T47D (cell line): Measurements from ENCODE around the gene HEPN1.

Source experiments
- DNase-seq, 2 experiments: peaks; one replicate each; pipeline versions ENCODE4 v3.0.0 to v3.0.0-alpha.2; 2011 to 2012; ENCODE audit warnings: low read depth in 1 of 2, low spot score in 1 of 2
- JUND ChIP-seq: IDR thresholded peaks from 2 replicates; pipeline ENCODE4 v1.6.1; 2012; ENCODE audit warnings: low read depth
- in situ Hi-C: cut with HindIII; loops from 2 replicates; pipeline ENCODE4 v1.10.0; 2016; ENCODE audit warnings: low sequenced_read_pairs, low pct_unique_long_range_greater_than_20kb

Gene HEPN1

GRCh38 chr11:124918950-124919349 is at the start of gene HEPN1:
TSS of gene HEPN1 (plus strand) at chr11:124919250.
- TF ChIP-seq JUND: no peak
- no peak for DNase-seq
- in situ Hi-C loops: no loop called here

- in situ Hi-C loops: no loop called here
These were observed 49.7 kb upstream of the HEPN1 start for GRCh38 chr11:124869331-124869730.

DNA sequence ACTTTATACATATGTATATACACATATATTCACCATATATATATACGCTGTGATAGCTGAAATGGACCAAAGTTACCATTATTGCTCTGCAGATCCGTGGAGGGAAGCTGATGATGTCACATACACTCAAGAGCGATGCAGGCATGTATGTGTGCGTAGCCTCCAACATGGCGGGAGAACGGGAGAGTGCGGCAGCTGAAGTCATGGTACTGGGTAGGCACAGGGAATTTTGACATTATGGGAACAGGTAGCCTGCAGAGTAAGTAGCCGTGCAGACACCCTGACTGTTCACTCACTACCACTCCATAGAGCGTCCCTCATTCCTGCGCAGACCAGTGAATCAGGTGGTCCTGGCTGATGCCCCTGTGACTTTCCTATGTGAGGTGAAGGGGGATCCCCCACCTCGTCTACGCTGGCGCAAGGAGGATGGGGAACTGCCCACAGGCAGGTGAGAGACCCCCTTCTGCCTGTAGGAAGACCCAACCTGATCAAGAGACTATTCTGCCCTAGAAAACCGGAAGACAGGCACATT is 49.1 kb upstream of the HEPN1 start:
- TF ChIP-seq JUND: no peak
- no peak for DNase-seq
- in situ Hi-C loops: no loop called here

More at GRCh38 chr11:124869331-124869730, 49.7 kb upstream of the HEPN1 start:
- TF ChIP-seq JUND: no peak
- peak in 1 of 2 experiments; percentile 17 for DNase-seq

DNA sequence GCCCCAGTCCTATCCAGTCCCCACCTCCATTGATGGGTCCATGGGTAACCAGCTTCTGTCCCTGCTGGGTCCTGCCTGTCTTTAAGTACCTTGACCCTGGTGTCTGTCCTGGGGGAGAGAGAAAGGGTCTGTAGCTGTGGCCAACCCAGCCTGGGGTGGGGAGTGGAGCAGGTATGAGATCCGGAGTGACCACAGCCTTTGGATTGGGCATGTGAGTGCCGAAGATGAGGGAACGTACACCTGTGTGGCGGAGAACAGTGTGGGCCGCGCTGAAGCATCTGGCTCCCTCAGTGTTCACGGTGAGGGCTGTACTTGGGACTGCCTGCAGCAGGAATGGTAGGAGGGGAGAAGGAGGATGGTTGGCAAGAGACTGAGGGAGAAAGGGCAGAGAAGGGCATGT is 48.6 kb upstream of the HEPN1 start:
- in situ Hi-C loops: no loop called here
- no peak for TF ChIP-seq JUND
- DNase-seq: no peak

- DNase-seq: no peak
- no peak for TF ChIP-seq JUND
- in situ Hi-C loops: no loop called here
These were observed 46.8 kb upstream of the HEPN1 start for GRCh38 chr11:124872280-124872679.

DNA sequence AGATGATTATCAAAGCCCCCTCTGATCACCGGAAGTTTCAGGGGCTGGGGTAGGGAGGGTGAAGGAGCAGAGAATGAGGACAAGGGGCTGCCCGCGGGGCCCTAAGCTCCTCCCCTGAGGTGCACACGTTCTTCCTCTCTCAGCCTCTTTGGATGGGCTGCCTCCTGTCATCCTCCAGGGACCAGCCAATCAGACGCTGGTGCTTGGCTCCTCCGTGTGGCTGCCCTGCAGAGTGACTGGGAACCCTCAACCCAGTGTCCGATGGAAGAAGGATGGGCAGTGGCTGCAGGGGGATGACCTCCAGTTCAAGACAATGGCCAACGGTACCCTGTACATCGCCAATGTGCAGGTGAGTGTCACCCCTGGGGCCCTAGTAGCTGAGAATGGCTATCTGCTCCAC is 46.3 kb upstream of the HEPN1 start:
- in situ Hi-C loops: no loop called here
- TF ChIP-seq JUND: no peak
- no peak for DNase-seq

GRCh38 chr11:124873951-124874350 is 45.1 kb upstream of the HEPN1 start:
- in situ Hi-C loops: no loop called here
- no peak for TF ChIP-seq JUND
- no peak for DNase-seq

GRCh38 chr11:124874571-124875255 is 44.3 kb upstream of the HEPN1 start:
- in situ Hi-C loops: no loop called here

GRCh38 chr11:124875401-124875800 is 43.6 kb upstream of the HEPN1 start:
- no peak for TF ChIP-seq JUND
- in situ Hi-C loops: no loop called here
- DNase-seq: no peak

More at GRCh38 chr11:124874571-124875255, 44.3 kb upstream of the HEPN1 start:
- no peak for DNase-seq
- TF ChIP-seq JUND: no peak

DNA sequence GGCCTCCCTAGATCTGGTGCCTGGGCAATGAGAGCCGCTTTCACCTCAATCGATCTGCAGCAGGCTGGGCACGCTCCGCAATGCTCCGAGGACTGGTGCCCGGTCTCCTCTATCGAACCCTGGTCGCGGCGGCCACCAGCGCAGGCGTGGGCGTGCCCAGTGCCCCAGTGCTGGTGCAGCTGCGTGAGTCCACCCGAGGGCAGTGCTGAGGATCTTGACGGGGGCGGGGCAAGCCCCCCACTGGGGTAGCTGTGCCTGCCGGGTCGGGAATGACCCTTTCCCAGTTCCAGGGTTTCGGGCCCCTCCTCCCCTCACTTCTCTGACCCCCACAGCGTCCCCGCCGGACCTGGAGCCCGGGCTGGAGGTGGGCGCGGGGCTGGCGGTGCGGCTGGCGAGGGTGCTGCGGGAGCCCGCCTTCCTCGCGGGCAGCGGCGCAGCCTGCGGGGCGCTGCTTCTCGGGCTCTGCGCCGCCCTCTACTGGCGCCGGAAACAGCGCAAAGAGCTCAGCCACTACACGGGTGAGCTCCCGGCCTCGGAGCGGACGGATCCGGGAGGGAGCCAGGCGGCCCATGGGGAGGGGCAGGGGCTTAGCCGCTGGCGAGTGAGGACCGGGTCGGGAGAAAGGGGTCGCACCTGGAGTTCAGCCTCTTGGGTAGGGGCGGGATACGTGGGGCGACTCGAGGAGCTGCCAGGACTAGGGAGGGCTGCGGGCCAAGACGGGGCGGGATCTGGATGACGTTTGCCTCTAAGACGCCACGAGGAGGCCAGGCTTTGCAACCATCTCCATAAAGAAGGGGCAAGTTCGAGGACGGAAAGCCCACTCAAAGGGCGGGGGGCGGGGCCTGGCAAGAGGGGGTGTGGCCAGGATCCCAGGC is 42.9 kb upstream of the HEPN1 start:
- in situ Hi-C loops: no loop called here
- peak; percentile 94 to 99 for DNase-seq
- no peak for TF ChIP-seq JUND

DNA sequence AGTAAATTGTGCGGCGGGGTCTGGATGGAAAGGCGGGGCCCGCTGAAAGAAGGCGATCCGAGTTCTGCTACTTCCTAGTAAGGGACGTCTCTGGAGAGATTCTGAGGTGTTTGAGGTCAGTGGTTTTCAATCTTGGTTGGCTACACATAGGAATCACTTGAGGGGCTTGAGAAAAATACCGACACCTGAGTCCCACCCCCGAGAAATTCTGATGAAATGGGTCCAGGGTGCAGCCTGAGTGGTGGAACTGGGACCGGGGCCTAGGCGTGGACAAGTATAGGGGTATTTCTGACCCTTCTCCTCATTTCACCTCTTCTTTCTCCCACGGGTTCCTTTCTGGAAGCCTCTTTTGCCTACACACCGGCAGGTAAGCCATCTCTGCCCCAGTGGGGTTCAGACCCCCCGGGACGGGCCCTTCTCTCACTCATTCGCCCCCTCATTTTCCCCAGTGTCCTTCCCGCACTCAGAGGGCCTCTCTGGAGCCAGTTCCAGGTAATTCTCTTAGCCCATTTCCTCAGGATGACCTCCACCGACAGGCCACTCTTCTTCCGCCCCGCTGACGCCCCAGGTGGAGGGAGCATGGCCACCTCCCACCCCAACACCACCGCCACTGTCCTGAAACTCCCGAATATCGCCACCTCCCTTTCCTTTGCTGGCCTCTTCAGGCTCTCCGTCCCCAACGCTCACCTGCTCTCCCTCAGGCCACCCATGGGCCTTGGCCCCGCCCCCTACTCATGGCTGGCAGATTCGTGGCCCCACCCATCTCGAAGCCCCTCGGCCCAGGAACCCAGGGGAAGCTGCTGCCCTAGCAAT is 42.0 kb upstream of the HEPN1 start:
- no peak for DNase-seq
- TF ChIP-seq JUND: no peak
- in situ Hi-C loops: no loop called here

DNA sequence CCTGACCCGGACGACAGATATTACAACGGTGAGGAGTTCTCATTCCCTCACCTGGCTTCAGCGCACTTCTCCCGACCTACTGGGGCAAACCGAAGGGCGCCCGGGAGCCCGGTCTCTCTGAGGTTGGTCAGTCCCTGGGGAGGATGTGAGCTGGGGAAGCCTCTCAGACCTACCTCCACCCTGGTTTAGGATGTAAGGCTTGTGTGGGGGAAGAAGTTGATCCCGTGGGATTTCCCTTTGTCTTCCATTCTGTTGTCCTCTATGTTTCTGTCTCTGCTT is 41.5 kb upstream of the HEPN1 start:
- TF ChIP-seq JUND: no peak
- DNase-seq: no peak
- in situ Hi-C loops: no loop called here
